H54 (cell line): ENCODE results near the gene SRP68.

Experiments used
- DNase-seq: peaks from one replicate; pipeline ENCODE4 v3.0.0; 2011; ENCODE audit warnings: low spot score, mixed read lengths; ENCODE audit not compliant: insufficient read length
- FAIRE-seq: peaks from 3 replicates; lab custom pipeline; 2011; peaks lifted over from hg19 to GRCh38; lab: Jason Lieb, UNC
- POLR2A ChIP-seq: IDR thresholded peaks from 2 replicates; pipeline ENCODE4 v1.6.1; 2011; ENCODE audit warnings: low read depth, mild to moderate bottlenecking, low read length

SRP68 gene

GRCh38 chr17:76018801-76019200, 53.5 kb downstream of the SRP68 start:
- no peak for TF ChIP-seq POLR2A
- DNase-seq (no peak), FAIRE-seq (no peak)

DNA sequence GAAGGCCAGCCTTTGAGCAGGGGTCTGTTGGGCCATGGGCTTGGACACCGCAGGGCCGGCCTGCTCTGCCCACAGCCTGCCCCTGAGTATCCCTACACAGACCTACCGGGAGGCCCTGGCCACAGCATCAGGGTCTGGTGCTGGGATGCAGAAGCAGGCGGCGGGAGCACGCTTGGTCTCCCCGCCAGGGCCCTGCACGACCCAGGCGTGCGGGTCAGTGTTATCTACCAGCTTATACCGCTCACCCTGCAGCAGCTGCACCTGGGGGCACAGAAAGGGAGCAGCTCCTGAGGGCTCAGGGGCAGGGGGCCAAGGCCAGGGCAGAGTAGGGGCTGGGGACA, 54.0 kb downstream of the SRP68 start:
- FAIRE-seq (no peak), DNase-seq (no peak)
- no peak for TF ChIP-seq POLR2A

- FAIRE-seq (no peak), DNase-seq (no peak)
- no peak for TF ChIP-seq POLR2A
Measured at GRCh38 chr17:76017481-76018339, 54.6 kb downstream of the SRP68 start.

- TF ChIP-seq POLR2A = no peak
- FAIRE-seq (no peak), DNase-seq (no peak)
Measured at GRCh38 chr17:76014925-76015261, 57.4 kb downstream of the SRP68 start.

GRCh38 chr17:76014100-76014924, 58.0 kb downstream of the SRP68 start:
- DNase-seq (peak; percentile 93), FAIRE-seq (no peak)
- no peak for TF ChIP-seq POLR2A

DNA sequence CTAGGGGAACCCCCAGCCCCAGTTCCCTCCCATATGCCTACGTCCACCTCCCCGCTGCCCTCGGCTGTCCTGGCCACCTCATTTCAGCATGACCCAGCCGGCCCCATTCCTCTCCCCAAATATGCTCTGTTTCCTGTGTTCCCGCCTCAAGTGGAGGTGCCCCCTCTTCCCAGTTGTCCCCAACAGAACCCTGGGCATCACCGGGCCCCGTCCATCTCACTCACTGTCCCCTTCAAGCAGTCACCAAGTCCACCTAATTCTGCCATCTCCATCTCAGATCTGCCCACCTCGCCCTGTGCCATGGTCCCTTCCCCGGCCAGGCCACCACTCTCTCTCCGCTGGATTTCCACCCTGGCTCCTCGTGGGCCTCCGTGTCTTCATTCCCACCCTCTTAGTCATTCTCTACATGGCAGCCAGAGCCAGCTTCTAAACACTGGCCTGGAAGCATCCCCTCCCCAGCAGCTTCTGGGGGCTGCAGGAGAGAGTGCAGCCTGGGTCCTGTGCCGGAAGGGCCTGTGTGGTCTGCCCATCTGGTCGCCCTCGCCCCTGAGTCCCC, 58.9 kb downstream of the SRP68 start:
- TF ChIP-seq POLR2A = no peak
- DNase-seq (peak; percentile 49), FAIRE-seq (no peak)

GRCh38 chr17:76011951-76012350, 60.4 kb downstream of the SRP68 start:
- FAIRE-seq = no peak
- no peak for TF ChIP-seq POLR2A
- peak; percentile 69 for DNase-seq

DNA sequence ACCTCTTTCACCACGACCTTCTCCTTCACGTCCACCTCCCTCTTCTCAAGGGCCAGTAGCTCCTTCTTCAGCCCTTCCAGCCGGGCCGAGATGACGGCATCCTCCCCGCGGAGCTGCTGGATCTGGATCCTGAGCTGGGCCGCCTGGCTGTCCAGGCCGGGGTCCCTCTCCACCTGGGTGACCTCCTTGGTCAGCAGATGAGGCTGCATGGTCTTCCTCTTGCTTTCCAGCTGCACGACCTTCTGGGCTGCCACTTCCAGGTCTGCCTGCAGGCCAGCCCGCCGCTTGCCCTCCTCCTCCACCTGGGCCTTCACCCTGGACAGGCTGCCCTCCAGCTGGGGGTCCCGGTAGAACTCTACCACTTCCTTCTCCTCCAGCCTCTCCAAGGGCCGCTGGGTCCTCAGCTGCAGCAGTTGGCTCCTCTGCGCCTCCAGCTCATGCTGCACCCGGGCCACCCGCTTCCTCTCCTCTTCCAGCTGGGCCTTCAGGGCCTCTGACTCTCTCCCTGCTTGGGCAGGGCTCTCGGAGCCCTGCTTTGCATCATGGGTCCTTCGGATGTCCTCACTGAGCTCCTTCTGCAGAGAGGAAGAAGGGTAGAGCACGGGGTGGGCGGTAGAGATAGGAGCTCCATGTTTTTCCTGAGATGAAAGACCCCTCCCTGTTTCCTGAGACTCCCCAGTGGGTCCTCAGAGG, 62.2 kb downstream of the SRP68 start:
- no peak for FAIRE-seq
- TF ChIP-seq POLR2A = no peak
- DNase-seq = no peak

DNA sequence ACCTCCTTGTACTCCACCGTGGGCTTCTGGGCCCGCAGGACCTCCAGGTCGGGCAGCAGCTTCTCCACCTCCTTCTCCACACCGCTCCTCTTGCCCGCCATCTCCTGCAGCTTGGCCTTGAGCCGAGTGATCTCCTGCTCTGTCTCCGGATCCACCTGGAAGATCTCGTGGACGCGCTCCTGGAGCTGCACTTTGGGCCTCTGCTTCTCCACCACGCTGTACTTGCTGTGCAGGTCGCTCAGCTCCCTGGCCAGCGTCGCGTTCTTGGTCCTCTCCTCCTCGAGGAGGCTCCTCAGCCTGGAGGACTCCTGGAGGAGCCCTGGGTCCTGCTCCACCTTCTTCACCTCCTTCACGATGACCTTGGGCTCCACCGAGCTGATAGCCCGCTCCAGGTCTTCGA, 62.9 kb downstream of the SRP68 start:
- FAIRE-seq (no peak), DNase-seq (no peak)
- no peak for TF ChIP-seq POLR2A

GRCh38 chr17:76008630-76009425, 63.5 kb downstream of the SRP68 start:
- TF ChIP-seq POLR2A = no peak
- DNase-seq (no peak), FAIRE-seq (no peak)

- DNase-seq = no peak
- TF ChIP-seq POLR2A = no peak
- no peak for FAIRE-seq
Measured at GRCh38 chr17:76008208-76008607, 64.1 kb downstream of the SRP68 start.

GRCh38 chr17:76007850-76008165, 64.5 kb downstream of the SRP68 start:
- FAIRE-seq (no peak), DNase-seq (no peak)
- no peak for TF ChIP-seq POLR2A
